ENCODE measurements around the gene METTL14.

METTL14 gene

GRCh38 chr4:118723369-118723768 is 38.2 kb downstream of the METTL14 start:
- H3K9ac ChIP-seq = no peak overlapping the region
- no peak overlapping the region for H2AFZ ChIP-seq
- no peak overlapping the region for H3K27ac ChIP-seq
- no peaks in the 10 kb centered on the region for H3K27me3 ChIP-seq (ENCODE audit: control insufficient read depth, insufficient read depth, low read length)
- H3K4me2 ChIP-seq (ENCODE audit: low read length) = no peak overlapping the region
- TF ChIP-seq, protein P1, sequence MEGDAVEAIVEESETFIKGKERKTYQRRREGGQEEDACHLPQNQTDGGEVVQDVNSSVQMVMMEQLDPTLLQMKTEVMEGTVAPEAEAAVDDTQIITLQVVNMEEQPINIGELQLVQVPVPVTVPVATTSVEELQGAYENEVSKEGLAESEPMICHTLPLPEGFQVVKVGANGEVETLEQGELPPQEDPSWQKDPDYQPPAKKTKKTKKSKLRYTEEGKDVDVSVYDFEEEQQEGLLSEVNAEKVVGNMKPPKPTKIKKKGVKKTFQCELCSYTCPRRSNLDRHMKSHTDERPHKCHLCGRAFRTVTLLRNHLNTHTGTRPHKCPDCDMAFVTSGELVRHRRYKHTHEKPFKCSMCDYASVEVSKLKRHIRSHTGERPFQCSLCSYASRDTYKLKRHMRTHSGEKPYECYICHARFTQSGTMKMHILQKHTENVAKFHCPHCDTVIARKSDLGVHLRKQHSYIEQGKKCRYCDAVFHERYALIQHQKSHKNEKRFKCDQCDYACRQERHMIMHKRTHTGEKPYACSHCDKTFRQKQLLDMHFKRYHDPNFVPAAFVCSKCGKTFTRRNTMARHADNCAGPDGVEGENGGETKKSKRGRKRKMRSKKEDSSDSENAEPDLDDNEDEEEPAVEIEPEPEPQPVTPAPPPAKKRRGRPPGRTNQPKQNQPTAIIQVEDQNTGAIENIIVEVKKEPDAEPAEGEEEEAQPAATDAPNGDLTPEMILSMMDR (IDR thresholded peaks at IDR 0.05) = no peak
- H3K4me1 ChIP-seq = no peaks in the 10 kb centered on the region
- no peak overlapping the region for H3K4me3 ChIP-seq (ENCODE audit: low read depth, low read length)
- no peaks in the 10 kb centered on the region for H3K9me3 ChIP-seq (ENCODE audit: control insufficient read depth, low read length)
- H3K36me3 ChIP-seq (ENCODE audit: control insufficient read depth, insufficient read depth, low read length) = no peaks in the 10 kb centered on the region
- no peaks in the 10 kb centered on the region for H3K79me2 ChIP-seq

- Histone ChIP-seq H3K4me1 (no peaks in the 10 kb centered on the region), H3K4me2 (ENCODE audit: low read length) (no peak overlapping the region), H3K9ac (no peak overlapping the region), H3K27ac (no peak overlapping the region), H3K79me2 (no peaks in the 10 kb centered on the region), H2AFZ (no peak overlapping the region), H3K27me3 (ENCODE audit: control insufficient read depth, insufficient read depth, low read length) (no peaks in the 10 kb centered on the region), H3K36me3 (ENCODE audit: control insufficient read depth, insufficient read depth, low read length) (no peaks in the 10 kb centered on the region), H3K4me3 (ENCODE audit: low read depth, low read length) (no peak overlapping the region), H3K9me3 (ENCODE audit: control insufficient read depth, low read length) (no peaks in the 10 kb centered on the region)
- TF ChIP-seq, protein P1 (IDR thresholded peaks at IDR 0.05) = no peak
These were observed 42.2 kb downstream of the METTL14 start for GRCh38 chr4:118727360-118727759.

GRCh38 chr4:118729287-118730286 is 44.4 kb downstream of the METTL14 start:
- H3K4me1 ChIP-seq = no peaks in the 10 kb centered on the region
- no peaks in the 10 kb centered on the region for H3K27me3 ChIP-seq (ENCODE audit: control insufficient read depth, insufficient read depth, low read length)
- no peak overlapping the region for H2AFZ ChIP-seq
- H3K36me3 ChIP-seq (ENCODE audit: control insufficient read depth, insufficient read depth, low read length) = no peaks in the 10 kb centered on the region
- no peaks in the 10 kb centered on the region for H3K79me2 ChIP-seq
- no peak overlapping the region for H3K4me3 ChIP-seq (ENCODE audit: low read depth, low read length)
- H3K9ac ChIP-seq = no peak overlapping the region
- TF ChIP-seq, protein P1 (IDR thresholded peaks at IDR 0.05) = no peak
- no peaks in the 10 kb centered on the region for H3K9me3 ChIP-seq (ENCODE audit: control insufficient read depth, low read length)
- H3K27ac ChIP-seq = no peak overlapping the region
- H3K4me2 ChIP-seq (ENCODE audit: low read length) = no peak overlapping the region

DNA sequence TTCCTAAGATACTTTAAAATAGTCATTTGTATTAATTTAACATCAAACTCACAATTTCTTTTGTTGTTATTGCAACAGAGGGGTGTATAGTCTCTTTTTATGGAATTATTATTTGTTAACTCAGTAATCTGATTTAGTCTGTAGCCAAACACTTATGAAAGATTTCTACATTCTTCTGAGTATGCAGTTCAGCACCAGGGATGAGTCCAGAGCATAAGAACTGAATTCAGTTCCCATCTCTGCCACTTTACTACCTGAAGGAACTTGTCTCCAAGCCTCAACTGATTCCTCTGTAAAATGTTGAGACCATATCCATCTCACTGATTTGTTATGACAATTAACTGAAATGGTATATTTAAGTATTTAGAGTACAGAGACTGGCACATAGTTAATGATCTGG is 45.5 kb downstream of the METTL14 start:
- no peak overlapping the region for H3K9ac ChIP-seq
- H2AFZ ChIP-seq = no peak overlapping the region
- no peak overlapping the region for H3K4me2 ChIP-seq (ENCODE audit: low read length)
- no peaks in the 10 kb centered on the region for H3K79me2 ChIP-seq
- H3K9me3 ChIP-seq (ENCODE audit: control insufficient read depth, low read length) = no peaks in the 10 kb centered on the region
- H3K27me3 ChIP-seq (ENCODE audit: control insufficient read depth, insufficient read depth, low read length) = no peaks in the 10 kb centered on the region
- no peak overlapping the region for H3K4me3 ChIP-seq (ENCODE audit: low read depth, low read length)
- H3K36me3 ChIP-seq (ENCODE audit: control insufficient read depth, insufficient read depth, low read length) = no peaks in the 10 kb centered on the region
- TF ChIP-seq, protein P1 (IDR thresholded peaks at IDR 0.05) = no peak
- H3K4me1 ChIP-seq = no peaks in the 10 kb centered on the region
- H3K27ac ChIP-seq = no peak overlapping the region

Measured in parathyroid adenoma (tissue), 2 donors.